HEK293 (cell line): ENCODE data around the gene S100A16.

Experiments used
- ATF2 ChIP-seq: fragments of 450-650 bp; formaldehyde crosslinking; IDR thresholded peaks from 2 replicates; pipeline ENCODE4 v1.5.1; 2016; ENCODE audit warnings: missing biosample characterization, missing genetic modification characterization, low read depth
- ELK4 ChIP-seq: IDR thresholded peaks from 2 replicates; pipeline ENCODE4 v1.6.1; 2011; ENCODE audit warnings: mild to moderate bottlenecking, low read depth, low read length, borderline replicate concordance
- GFI1B ChIP-seq: fragments of 450-650 bp; formaldehyde crosslinking; IDR thresholded peaks from 2 replicates; pipeline ENCODE4 v1.5.1; 2016; ENCODE audit warnings: missing biosample characterization, missing genetic modification characterization
- GLIS2 ChIP-seq: fragments of 450-650 bp; formaldehyde crosslinking; IDR thresholded peaks from 2 replicates; pipeline ENCODE4 v1.5.1; 2016; ENCODE audit warnings: missing biosample characterization, missing genetic modification characterization
- HOXC10 ChIP-seq: sonication (generic); formaldehyde crosslinking; IDR thresholded peaks from 2 replicates; pipeline ENCODE4 v1.8.1; 2023; ENCODE audit warnings: mild to moderate bottlenecking, missing genetic modification reagents
- HOXD13 ChIP-seq: sonication (generic); formaldehyde crosslinking; IDR thresholded peaks from 2 replicates; pipeline ENCODE4 v1.8.0; 2022; ENCODE audit warnings: missing genetic modification reagents, borderline replicate concordance
- IKZF3 ChIP-seq: fragments of 450-650 bp; IDR thresholded peaks from 2 replicates; pipeline ENCODE4 v1.5.0; 2018; ENCODE audit warnings: missing biosample characterization, mild to moderate bottlenecking, missing genetic modification characterization, moderate library complexity
- INSM2 ChIP-seq: fragments of 450-650 bp; formaldehyde crosslinking; IDR thresholded peaks from 2 replicates; pipeline ENCODE4 v1.5.1; 2016; ENCODE audit warnings: missing biosample characterization, missing genetic modification characterization
- KLF8 ChIP-seq: fragments of 450-650 bp; formaldehyde crosslinking; IDR thresholded peaks from 2 replicates; pipeline ENCODE4 v1.5.1; 2016; ENCODE audit warnings: missing biosample characterization, missing genetic modification characterization
- OSR2 ChIP-seq: fragments of 450-650 bp; formaldehyde crosslinking; IDR thresholded peaks from 2 replicates; pipeline ENCODE4 v1.5.1; 2016; ENCODE audit warnings: missing biosample characterization, missing genetic modification characterization
- ZBTB26 ChIP-seq: fragments of 450-650 bp; formaldehyde crosslinking; optimal IDR thresholded peaks from 2 replicates; pipeline ENCODE3; 2016; ENCODE audit warnings: missing biosample characterization, mild to moderate bottlenecking, missing genetic modification characterization
- ZBTB44 ChIP-seq: fragments of 450-650 bp; IDR thresholded peaks from 2 replicates; pipeline ENCODE4 v1.5.1; 2018; ENCODE audit warnings: missing biosample characterization, mild to moderate bottlenecking, missing genetic modification characterization
- ZNF121 ChIP-seq: fragments of 450-650 bp; formaldehyde crosslinking; IDR thresholded peaks from 2 replicates; pipeline ENCODE4 v1.5.1; 2016; ENCODE audit warnings: missing biosample characterization, missing genetic modification characterization
- ZNF155 ChIP-seq: fragments of 450-650 bp; formaldehyde crosslinking; IDR thresholded peaks from 2 replicates; pipeline ENCODE4 v1.5.1; 2016; ENCODE audit warnings: missing biosample characterization, missing genetic modification characterization
- ZNF211 ChIP-seq: fragments of 450-650 bp; formaldehyde crosslinking; IDR thresholded peaks from 2 replicates; pipeline ENCODE4 v1.5.1; 2016; ENCODE audit warnings: low read depth, missing biosample characterization, missing genetic modification characterization
- ZNF23 ChIP-seq: fragments of 450-650 bp; formaldehyde crosslinking; IDR thresholded peaks from 2 replicates; pipeline ENCODE4 v1.5.1; 2016; ENCODE audit warnings: missing biosample characterization, missing genetic modification characterization, borderline replicate concordance
- ZNF274 ChIP-seq, 2 experiments: fragments of 200-500 bp in 1 of 2; fragments of 450-650 bp in 1 of 2; sonication (Bioruptor generic) in 1 of 2; formaldehyde crosslinking in 1 of 2; IDR thresholded peaks; 2 replicates each; pipeline versions ENCODE4 v1.5.1 to v1.6.1; 2014 to 2016; ENCODE audit warnings: borderline replicate concordance in 1 of 2, inconsistent platforms in 1 of 2, low read length in 1 of 2, missing biosample characterization in 1 of 2, missing genetic modification characterization in 1 of 2
- ZNF292 ChIP-seq: fragments of 450-650 bp; formaldehyde crosslinking; IDR thresholded peaks from 2 replicates; pipeline ENCODE4 v1.5.1; 2016; ENCODE audit warnings: low read depth, missing biosample characterization, missing genetic modification characterization, borderline replicate concordance
- ZNF341 ChIP-seq: fragments of 450-650 bp; formaldehyde crosslinking; IDR thresholded peaks from 2 replicates; pipeline ENCODE4; 2016; ENCODE audit warnings: low read depth, missing biosample characterization, missing genetic modification characterization
- ZNF37A ChIP-seq: fragments of 450-650 bp; IDR thresholded peaks from 2 replicates; pipeline ENCODE4 v1.5.1; 2018; ENCODE audit warnings: missing biosample characterization, missing genetic modification characterization
- ZNF426 ChIP-seq: fragments of 450-650 bp; formaldehyde crosslinking; IDR thresholded peaks from 2 replicates; pipeline ENCODE4 v1.5.1; 2017; ENCODE audit warnings: missing biosample characterization, missing genetic modification characterization, mild to moderate bottlenecking, inconsistent platforms, moderate library complexity
- ZNF433 ChIP-seq: fragments of 450-650 bp; formaldehyde crosslinking; IDR thresholded peaks from 2 replicates; pipeline ENCODE4 v1.5.1; 2016; ENCODE audit warnings: missing biosample characterization, missing genetic modification characterization, low read depth
- ZNF629 ChIP-seq: fragments of 450-650 bp; formaldehyde crosslinking; IDR thresholded peaks from 2 replicates; pipeline ENCODE4 v1.5.1; 2017; ENCODE audit warnings: missing biosample characterization, missing genetic modification characterization
- ZNF639 ChIP-seq: fragments of 450-650 bp; formaldehyde crosslinking; IDR thresholded peaks from 2 replicates; pipeline ENCODE4 v1.5.1; 2016; ENCODE audit warnings: missing biosample characterization, missing genetic modification characterization
- ZNF654 ChIP-seq: fragments of 450-650 bp; formaldehyde crosslinking; IDR thresholded peaks from 2 replicates; pipeline ENCODE4 v1.5.1; 2016; ENCODE audit warnings: low read depth, missing biosample characterization, missing genetic modification characterization
- ZNF677 ChIP-seq: fragments of 450-650 bp; IDR thresholded peaks from 2 replicates; pipeline ENCODE4 v1.5.0; 2018; ENCODE audit warnings: missing biosample characterization, mild to moderate bottlenecking, missing genetic modification characterization, moderate library complexity
- ZNF792 ChIP-seq: fragments of 450-650 bp; formaldehyde crosslinking; IDR thresholded peaks from 2 replicates; pipeline ENCODE4 v1.5.1; 2016; ENCODE audit warnings: missing biosample characterization, missing genetic modification characterization
- ZSCAN5A ChIP-seq: fragments of 450-650 bp; formaldehyde crosslinking; IDR thresholded peaks from 2 replicates; pipeline ENCODE4 v1.5.1; 2016; ENCODE audit warnings: missing biosample characterization, missing genetic modification characterization

The S100A16 gene

GRCh38 chr1:153565529-153566374 is 47.2 kb downstream of the S100A16 start, which contains the start of gene S100A2 (continued):
- no peak for TF ChIP-seq ZNF677 (tag by site-specific recombination)
- TF ChIP-seq OSR2 (tag by site-specific recombination): no peak
- TF ChIP-seq ZNF155: no peak
- no peak for TF ChIP-seq ZNF121 (tag by site-specific recombination)
- no peak for TF ChIP-seq ZNF639 (tag by site-specific recombination)
- peak; percentile 52; the same call in 1 of the 2 replicates for TF ChIP-seq ZNF629 (tag by site-specific recombination)
- TF ChIP-seq HOXD13 (CRISPR knock-in tag): no peak
- no peak for TF ChIP-seq ZBTB44 (tag by site-specific recombination)
- TF ChIP-seq INSM2 (tag by site-specific recombination): no peak
- no peak for TF ChIP-seq ATF2 (tag by site-specific recombination)
- no peak for TF ChIP-seq ZNF274 (IDR thresholded peaks at IDR 0.05; ENCODE audit: low read length)
- TF ChIP-seq ZNF274 (tag by site-specific recombination; IDR thresholded peaks at IDR 0.05; ENCODE audit: borderline replicate concordance): no peak
- no peak; the same call in 1 of the 2 replicates for TF ChIP-seq KLF8
- TF ChIP-seq ZBTB26: no peak
- TF ChIP-seq ZSCAN5A (tag by site-specific recombination): no peak
- no peak for TF ChIP-seq ZNF37A (tag by site-specific recombination)
- TF ChIP-seq ZNF426 (tag by site-specific recombination): no peak
- no peak for TF ChIP-seq ZNF654 (tag by site-specific recombination)
- TF ChIP-seq GLIS2 (tag by site-specific recombination): peak; percentile 71
- TF ChIP-seq ZNF341 (tag by site-specific recombination): no peak
- no peak for TF ChIP-seq HOXC10
- no peak for TF ChIP-seq ELK4
- no peak for TF ChIP-seq ZNF433 (tag by site-specific recombination)
- TF ChIP-seq ZNF792 (tag by site-specific recombination): no peak
- TF ChIP-seq ZNF211 (tag by site-specific recombination): no peak
- no peak for TF ChIP-seq ZNF292 (tag by site-specific recombination)
- TF ChIP-seq IKZF3 (tag by site-specific recombination): no peak
- TF ChIP-seq GFI1B (tag by site-specific recombination): no peak
- TF ChIP-seq ZNF23 (tag by site-specific recombination): no peak
